HG03103 (cell line): ENCODE results near the gene IQCK.
"Not testable (repeated sequence)": the region's sequence is repeated elsewhere in the genome, so short reads cannot be mapped to it uniquely, and the experiment has no call there.

Experiments used
- ATAC-seq: cut with Tn5 transposase; IDR thresholded peaks from one replicate; pipeline ENCODE4 v1.9.1; 2021; ENCODE audit warnings: low read depth; ENCODE audit not compliant: unreplicated experiment

IQCK gene

GRCh38 chr16:19715566-19715965, 2.5 kb upstream of the IQCK start:
- ATAC-seq = no peak

GRCh38 chr16:19716183-19716582, 1.9 kb upstream of the IQCK start:
- no peak for ATAC-seq

- not testable (repeated sequence) for ATAC-seq
Measured at GRCh38 chr16:19716728-19717127, 1.3 kb upstream of the IQCK start.

- no peak for ATAC-seq
Measured at GRCh38 chr16:19717314-19717713, 757 bp upstream of the IQCK start.

GRCh38 chr16:19718624-19718965, 524 bp downstream of the IQCK start:
- no peak for ATAC-seq

- no peak for ATAC-seq
Measured at GRCh38 chr16:19722269-19722952, 4.3 kb downstream of the IQCK start.

- ATAC-seq = no peak
Measured at GRCh38 chr16:19722981-19723380, 4.9 kb downstream of the IQCK start.

GRCh38 chr16:19728636-19728965, 10.5 kb downstream of the IQCK start:
- ATAC-seq = no peak

GRCh38 chr16:19733551-19733950, 15.5 kb downstream of the IQCK start:
- ATAC-seq = no peak

- no peak for ATAC-seq
Measured at GRCh38 chr16:19735074-19735867, 17.2 kb downstream of the IQCK start.

- ATAC-seq = no peak
Measured at GRCh38 chr16:19737306-19738038, 19.4 kb downstream of the IQCK start.

GRCh38 chr16:19741354-19741753, 23.3 kb downstream of the IQCK start:
- ATAC-seq = no peak

GRCh38 chr16:19743816-19744159, 25.7 kb downstream of the IQCK start:
- ATAC-seq = no peak

GRCh38 chr16:19744670-19745069, 26.6 kb downstream of the IQCK start:
- ATAC-seq = no peak

GRCh38 chr16:19745286-19746010, 27.4 kb downstream of the IQCK start:
- ATAC-seq = no peak

GRCh38 chr16:19746561-19746960, 28.5 kb downstream of the IQCK start:
- no peak for ATAC-seq

GRCh38 chr16:19748389-19749168, 30.5 kb downstream of the IQCK start:
- ATAC-seq = no peak

GRCh38 chr16:19749571-19750080, 31.6 kb downstream of the IQCK start:
- no peak for ATAC-seq

- no peak for ATAC-seq
Measured at GRCh38 chr16:19751478-19752385, 33.7 kb downstream of the IQCK start.
